GM23338 (cell line): Measurements from ENCODE around the gene EDIL3.

Experiments used
- EZH2 ChIP-seq: fragments of 200-600 bp; sonication (generic); IDR thresholded peaks from one replicate; pipeline ENCODE4 v1.8.0; 2017; ENCODE audit warnings: antibody characterized with exemption, mild to moderate bottlenecking, low read depth; ENCODE audit not compliant: unreplicated experiment
- EZH2phosphoT487 ChIP-seq: fragments of 200-600 bp; sonication (generic); IDR thresholded peaks from one replicate; pipeline ENCODE4 v1.8.1; 2018; ENCODE audit warnings: antibody characterized with exemption; ENCODE audit not compliant: unreplicated experiment
- POLR2AphosphoS5 ChIP-seq: IDR thresholded peaks from 2 replicates; pipeline ENCODE4 v1.6.1; 2016; ENCODE audit warnings: antibody characterized with exemption, low read depth
- ZNF331 ChIP-seq: fragments of 250-450 bp; sonication (Bioruptor Pico); IDR thresholded peaks from 2 replicates; pipeline ENCODE4 v1.5.0; 2020; ENCODE audit warnings: low read depth, mild to moderate bottlenecking, moderate library complexity
- TF ChIP-seq, protein P1 (sequence below), 2 experiments: fragments of 200-600 bp in 1 of 2; sonication (generic) in 1 of 2; conservative IDR thresholded peaks; 2 replicates each; pipeline versions ENCODE4 v1.5.1 to v1.6.1; 2016 to 2017; ENCODE audit warnings: antibody characterized with exemption in 2 of 2, low read depth in 2 of 2, mild to moderate bottlenecking in 2 of 2, moderate library complexity in 1 of 2

DNA sequence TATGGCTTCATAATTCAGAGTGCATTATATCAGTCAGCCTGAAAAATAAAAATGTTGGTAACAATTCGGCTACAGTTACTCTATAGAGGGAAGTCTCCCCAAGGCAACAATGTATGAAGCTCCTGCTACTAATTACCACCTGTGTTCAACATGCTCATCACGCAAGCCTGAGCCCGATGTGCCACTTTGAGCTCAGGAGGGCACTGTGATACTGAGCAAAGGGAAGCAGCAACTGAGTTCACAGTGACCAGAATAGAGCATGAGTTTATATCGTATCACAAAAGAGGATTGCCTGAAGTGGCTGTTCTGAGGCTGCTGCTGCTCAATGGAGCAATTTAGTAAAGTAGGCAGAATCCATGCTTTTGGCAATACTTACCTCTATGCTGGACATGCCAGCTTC, 462.0 kb downstream of the EDIL3 start:
- TF ChIP-seq, protein P1, sequence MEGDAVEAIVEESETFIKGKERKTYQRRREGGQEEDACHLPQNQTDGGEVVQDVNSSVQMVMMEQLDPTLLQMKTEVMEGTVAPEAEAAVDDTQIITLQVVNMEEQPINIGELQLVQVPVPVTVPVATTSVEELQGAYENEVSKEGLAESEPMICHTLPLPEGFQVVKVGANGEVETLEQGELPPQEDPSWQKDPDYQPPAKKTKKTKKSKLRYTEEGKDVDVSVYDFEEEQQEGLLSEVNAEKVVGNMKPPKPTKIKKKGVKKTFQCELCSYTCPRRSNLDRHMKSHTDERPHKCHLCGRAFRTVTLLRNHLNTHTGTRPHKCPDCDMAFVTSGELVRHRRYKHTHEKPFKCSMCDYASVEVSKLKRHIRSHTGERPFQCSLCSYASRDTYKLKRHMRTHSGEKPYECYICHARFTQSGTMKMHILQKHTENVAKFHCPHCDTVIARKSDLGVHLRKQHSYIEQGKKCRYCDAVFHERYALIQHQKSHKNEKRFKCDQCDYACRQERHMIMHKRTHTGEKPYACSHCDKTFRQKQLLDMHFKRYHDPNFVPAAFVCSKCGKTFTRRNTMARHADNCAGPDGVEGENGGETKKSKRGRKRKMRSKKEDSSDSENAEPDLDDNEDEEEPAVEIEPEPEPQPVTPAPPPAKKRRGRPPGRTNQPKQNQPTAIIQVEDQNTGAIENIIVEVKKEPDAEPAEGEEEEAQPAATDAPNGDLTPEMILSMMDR (conservative IDR thresholded peaks at IDR 0.05; ENCODE audit: low read depth in 2 of 2): peak; percentile 22 to 51; a peak in 2 of 4 replicates
- TF ChIP-seq POLR2AphosphoS5: no peak
- TF ChIP-seq EZH2: no peak
- no peak for TF ChIP-seq ZNF331 (CRISPR knock-in tag)
- no peak for TF ChIP-seq EZH2phosphoT487
